ENCODE data around the gene PDLIM1. TPM values are rescaled to one million over a fixed set of nuclear protein-coding genes. Genes with fewer than 3 reads are reported as not detected.

PDLIM1 gene
- total and polyA plus RNA-seq, 2 experiments from 2014 or later: 111 to 233 TPM

GRCh38 chr10:95240811-95241210 is 50.0 kb downstream of the PDLIM1 start:
- Histone ChIP-seq H3K36me3 (ENCODE audit: insufficient read depth) (peaks cover 42% of the 10 kb centered on the region), H3K27ac (ENCODE audit: low read depth) (no peak overlapping the region), H4K20me1 (replicated peaks; ENCODE audit: insufficient read depth) (no peaks in the 10 kb centered on the region), H2AFZ (no peak overlapping the region), H3K9me2 (ENCODE audit: insufficient read depth) (no peaks in the 10 kb centered on the region), H3K27me3 (ENCODE audit: insufficient read depth) (no peaks in the 10 kb centered on the region), H3F3A (replicated peaks; ENCODE audit: low read depth) (peaks cover 6% of the 10 kb centered on the region; the same call in 1 of the 2 replicates), H3K4me3 (no peak overlapping the region), H3K79me2 (replicated peaks; ENCODE audit: insufficient read depth) (peaks cover 23% of the 10 kb centered on the region), H3K4me1 (ENCODE audit: insufficient read depth) (peaks cover 8% of the 10 kb centered on the region), H3K4me2 (no peak overlapping the region)
- TF ChIP-seq NANOG (IDR thresholded peaks at IDR 0.05; ENCODE audit: borderline replicate concordance) (no peak), REST (IDR thresholded peaks at IDR 0.05; ENCODE audit: unreplicated experiment) (no peak), ZNF331 (CRISPR knock-in tag; IDR thresholded peaks at IDR 0.05; ENCODE audit: low read depth) (no peak), CREB1 (CRISPR knock-in tag; IDR thresholded peaks at IDR 0.05; ENCODE audit: low read depth) (no peak), STAT1 (IDR thresholded peaks at IDR 0.05; ENCODE audit: unreplicated experiment) (no peak), ETS1 (IDR thresholded peaks at IDR 0.05) (no peak), ZNF114 (CRISPR knock-in tag; IDR thresholded peaks at IDR 0.05) (no peak), EZH2phosphoT487 (IDR thresholded peaks at IDR 0.05; ENCODE audit: unreplicated experiment) (no peak), CTCF (conservative IDR thresholded peaks at IDR 0.05; ENCODE audit: low read depth in 2 of 2) (no peak), EZH2 (IDR thresholded peaks at IDR 0.05; ENCODE audit: low read depth, unreplicated experiment) (no peak), JUNB (IDR thresholded peaks at IDR 0.05; ENCODE audit: unreplicated experiment) (no peak), ZNF462 (CRISPR knock-in tag; IDR thresholded peaks at IDR 0.05) (no peak), POLR2AphosphoS5 (IDR thresholded peaks at IDR 0.05; ENCODE audit: low read depth) (no peak)
- Mint-ChIP-seq H3K36me3 (ENCODE audit: low read depth) (peaks cover 76% of the 10 kb centered on the region), H3K4me3 (no peak overlapping the region), H3K27me3 (ENCODE audit: insufficient read depth, low read depth, poor library complexity) (peaks cover 7% of the 10 kb centered on the region), H3K4me1 (peaks cover 13% of the 10 kb centered on the region), H3K27ac (no peak overlapping the region; the same call in 1 of the 2 replicates), H3K9me3 (peaks cover 10% of the 10 kb centered on the region)
- ATAC-seq (no peak), DNase-seq (ENCODE audit: low spot score) (no peak)
